HG02571 (cell line): ENCODE data around the gene SLC29A2.

Experiments
- ATAC-seq: cut with Tn5 transposase; IDR thresholded peaks from one replicate; pipeline ENCODE4 v1.9.1; 2021; ENCODE audit warnings: mild to moderate bottlenecking, moderate library complexity; ENCODE audit not compliant: unreplicated experiment

The SLC29A2 gene

GRCh38 chr11:66335531-66336233, 35.9 kb downstream of the SLC29A2 start:
- ATAC-seq, result no peak

DNA sequence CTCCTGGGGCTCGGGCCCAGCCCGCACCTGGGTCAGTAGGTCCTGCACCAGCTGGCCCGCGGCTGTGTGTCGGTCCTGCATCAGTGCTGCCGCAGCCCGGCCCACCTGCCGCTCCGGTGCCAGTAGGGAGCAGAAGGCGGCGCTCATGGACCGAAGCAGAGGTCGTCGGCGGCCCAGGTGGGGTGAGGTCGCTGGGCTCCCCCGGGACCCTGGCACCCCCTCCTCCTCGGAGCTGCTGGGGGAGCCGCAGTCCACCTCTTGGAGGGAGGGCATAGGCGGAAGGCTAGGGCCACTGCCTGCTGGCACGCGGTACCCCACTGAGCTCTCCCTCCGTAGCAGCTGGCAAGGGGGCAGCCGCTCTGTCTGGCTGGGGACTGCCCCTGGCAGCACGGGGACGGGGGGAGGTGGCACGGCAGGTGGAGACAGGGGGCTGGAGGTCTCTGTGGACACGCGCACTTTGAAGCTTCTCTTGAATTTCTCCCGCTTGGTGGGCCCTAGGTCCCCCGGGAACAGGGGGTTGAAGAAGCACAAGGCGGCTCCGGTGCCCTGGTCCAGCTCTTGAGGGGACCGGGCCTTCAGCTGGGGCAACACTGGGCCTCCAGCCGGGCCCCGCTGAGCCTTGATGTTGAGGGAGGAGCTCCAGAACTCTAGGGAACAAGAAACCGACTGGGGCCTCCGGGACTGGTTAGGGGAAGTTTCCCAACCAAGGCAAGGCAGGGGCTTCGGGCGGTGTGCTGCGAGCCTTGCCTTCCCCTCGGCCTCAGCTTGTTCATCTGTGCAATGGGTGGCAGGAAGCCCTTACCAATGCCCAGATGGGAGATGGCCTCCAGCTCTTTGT, 36.7 kb downstream of the SLC29A2 start:
- ATAC-seq, result no peak

- no peak for ATAC-seq
These were observed 37.5 kb downstream of the SLC29A2 start for GRCh38 chr11:66333896-66334604.

GRCh38 chr11:66333220-66333877, 38.2 kb downstream of the SLC29A2 start:
- ATAC-seq, result no peak

DNA sequence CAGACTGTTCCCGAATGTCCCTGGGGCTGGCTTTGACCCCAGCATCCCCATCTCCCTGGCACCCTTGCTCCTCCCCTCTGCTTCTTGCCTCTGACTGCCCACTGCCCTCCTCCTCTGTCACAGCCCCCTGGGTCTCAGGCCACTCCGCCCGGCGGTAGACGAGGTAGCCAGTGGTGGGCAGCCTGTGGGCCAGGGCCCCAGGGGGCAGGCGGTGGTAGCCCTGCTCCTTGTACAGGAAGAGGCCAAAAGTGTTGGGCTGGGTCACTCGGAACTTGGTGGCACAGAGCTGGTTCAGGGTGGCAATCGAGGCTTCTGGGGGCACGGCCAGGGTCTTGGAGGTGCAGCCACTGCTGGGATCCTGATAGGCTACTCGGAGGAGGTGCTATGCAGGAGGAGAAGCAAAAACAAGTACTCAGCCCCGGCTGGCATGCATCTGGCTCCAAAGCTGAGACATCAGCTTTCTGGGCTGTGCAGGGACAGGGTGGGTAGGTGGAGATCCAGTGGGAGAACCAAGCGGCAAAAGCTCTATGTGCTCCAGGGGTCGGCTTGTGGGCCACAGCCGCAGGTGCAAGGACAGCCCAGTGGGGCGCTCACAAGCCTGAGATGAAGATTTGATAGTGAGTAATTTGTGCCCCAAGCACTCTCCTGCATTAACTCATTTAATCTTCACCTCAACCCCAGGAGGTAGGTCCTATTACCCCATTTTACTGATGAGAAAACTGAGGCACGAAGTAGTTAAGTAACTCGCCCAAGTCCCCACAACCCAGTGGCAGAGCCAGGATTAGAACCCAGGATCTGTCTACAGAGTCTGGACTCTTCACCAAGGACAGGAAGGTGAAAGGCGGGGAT, 39.0 kb downstream of the SLC29A2 start:
- no peak for ATAC-seq

DNA sequence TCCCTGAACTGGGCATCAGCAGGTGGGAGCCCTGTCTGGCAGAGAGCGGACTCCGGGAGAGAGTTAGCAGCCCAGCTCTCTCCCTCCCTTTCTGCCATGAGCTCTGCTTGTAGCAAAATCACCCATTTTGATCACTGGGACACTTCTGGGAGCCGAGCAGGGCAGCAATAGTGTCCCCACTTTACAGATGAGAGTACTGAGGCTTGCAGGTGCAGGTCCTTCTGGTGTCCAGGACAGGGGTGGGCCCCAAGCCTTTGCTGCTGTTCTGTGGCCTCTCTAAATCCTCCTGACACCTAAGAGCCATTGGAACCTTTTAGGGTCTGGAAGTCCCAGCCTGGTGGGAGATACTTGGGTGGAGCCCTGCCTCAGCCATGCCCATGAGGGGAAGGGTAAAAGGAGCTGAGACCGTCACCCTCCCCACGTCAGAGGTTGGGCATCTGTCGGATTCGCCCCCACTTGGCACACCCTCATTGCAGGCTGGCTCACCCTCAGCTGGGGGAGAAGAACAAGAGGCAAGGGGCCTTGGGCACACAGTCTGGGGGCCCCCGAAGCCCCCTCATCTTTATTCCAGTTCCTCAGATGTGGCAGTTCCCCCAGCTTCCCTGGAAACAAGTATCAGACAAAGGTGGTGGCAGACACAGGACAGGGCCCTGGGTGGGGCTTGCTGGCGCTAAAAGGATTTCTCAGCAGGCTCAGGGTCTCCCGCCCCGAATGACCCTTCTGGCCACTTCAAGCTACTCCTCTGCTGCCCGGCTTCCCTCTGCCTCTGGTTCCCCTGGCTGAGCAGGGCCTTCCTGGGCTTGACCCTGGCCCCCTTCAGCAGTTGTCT, 39.8 kb downstream of the SLC29A2 start:
- ATAC-seq, result no peak

GRCh38 chr11:66330931-66331330, 40.6 kb downstream of the SLC29A2 start:
- ATAC-seq, result no peak

GRCh38 chr11:66329165-66329673, 42.3 kb downstream of the SLC29A2 start:
- no peak for ATAC-seq

DNA sequence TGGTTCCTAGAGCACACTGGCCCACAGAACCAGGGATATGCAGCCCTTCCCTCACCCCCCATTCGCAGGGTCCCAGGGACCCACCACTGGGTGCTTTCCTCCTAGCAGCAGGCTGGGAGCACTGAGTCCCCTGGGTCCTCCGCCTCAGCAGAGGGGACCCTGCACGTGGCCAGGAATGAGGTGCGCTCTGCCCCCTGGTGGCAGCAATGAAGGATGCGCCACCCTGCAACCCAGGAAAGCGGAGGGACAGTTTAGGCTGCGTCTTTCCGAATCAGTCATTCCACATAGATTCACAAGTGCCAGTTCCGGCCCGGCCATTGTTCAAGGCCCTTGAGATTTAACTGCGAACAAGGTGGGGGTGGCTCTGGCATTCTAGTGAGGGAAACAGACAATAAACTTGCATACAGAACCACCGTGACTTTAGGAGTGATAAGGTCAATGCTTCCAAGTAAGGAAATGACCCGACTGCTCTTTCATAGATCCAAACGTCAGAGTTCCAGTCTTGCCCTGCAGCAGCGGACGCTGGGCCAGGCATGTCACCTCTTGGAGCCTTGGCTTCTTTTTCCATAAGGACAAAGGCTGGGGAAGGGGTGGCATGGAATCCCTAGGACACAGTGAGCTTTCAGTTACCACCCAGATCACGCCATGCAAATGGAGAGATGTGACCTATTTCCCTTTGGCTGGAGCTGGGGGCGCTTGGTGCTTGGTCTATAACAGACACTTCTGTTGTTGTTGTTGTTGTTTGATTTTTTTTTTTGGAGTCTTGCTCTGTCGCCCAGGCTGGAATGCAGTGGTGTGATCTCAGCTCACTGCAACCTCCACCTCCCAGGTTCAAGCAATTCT, 43.0 kb downstream of the SLC29A2 start:
- ATAC-seq, result no peak

DNA sequence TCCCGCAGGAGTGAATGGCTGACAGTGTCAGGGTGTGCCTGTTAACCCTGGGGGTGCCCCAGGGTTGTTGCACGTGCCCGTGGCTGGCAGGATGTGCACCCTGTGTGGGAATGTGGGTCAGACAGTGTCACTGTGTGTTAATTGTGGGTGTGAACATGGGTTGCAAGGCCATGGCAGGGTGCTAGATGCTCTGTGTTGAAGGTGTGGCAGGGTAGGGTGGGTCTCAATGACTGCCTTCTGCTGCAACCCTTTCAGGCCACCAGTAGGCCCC, 43.6 kb downstream of the SLC29A2 start:
- no peak for ATAC-seq

DNA sequence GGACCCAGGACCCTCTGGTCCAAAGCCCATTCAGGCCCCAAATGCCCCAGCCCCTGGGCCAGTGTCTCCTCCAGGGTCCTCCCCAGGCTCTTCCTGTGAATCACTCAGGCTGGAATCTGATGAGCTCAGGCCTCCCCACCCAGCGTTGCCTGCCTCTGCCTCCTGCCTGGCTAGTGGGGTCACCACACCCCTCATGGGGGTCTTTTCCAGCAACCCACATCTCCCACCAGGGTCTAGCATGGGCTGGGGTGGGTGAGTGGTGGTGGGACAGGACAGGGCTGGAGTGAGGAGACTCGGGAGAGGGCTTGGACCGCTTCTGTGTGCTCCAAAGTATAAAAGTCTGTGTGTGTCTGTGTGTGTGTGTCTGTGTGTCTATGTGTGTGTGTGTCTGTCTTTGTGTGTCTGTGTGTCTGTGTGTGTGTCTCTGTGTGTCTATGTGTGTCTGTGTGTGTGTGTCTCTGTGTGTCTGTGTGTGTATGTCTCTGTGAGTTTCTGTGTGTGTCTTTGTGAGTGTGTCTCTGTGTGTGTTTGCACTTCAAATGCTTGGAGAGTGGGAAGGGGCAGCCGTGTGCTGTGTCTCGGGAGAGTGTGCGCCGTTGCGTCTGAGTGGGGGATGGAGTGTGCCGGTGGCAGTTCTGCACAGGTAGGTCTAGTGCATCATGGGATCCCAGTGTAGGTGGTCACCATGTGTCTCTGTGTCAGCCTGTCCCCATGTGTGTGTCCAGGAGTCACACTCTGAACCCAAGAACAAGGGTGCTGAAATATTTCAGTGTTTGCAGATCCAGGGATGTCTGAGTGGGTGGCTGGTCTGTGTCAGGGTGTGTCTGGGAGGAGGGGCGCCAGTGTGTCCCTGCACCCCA, 44.2 kb downstream of the SLC29A2 start:
- ATAC-seq, result no peak

DNA sequence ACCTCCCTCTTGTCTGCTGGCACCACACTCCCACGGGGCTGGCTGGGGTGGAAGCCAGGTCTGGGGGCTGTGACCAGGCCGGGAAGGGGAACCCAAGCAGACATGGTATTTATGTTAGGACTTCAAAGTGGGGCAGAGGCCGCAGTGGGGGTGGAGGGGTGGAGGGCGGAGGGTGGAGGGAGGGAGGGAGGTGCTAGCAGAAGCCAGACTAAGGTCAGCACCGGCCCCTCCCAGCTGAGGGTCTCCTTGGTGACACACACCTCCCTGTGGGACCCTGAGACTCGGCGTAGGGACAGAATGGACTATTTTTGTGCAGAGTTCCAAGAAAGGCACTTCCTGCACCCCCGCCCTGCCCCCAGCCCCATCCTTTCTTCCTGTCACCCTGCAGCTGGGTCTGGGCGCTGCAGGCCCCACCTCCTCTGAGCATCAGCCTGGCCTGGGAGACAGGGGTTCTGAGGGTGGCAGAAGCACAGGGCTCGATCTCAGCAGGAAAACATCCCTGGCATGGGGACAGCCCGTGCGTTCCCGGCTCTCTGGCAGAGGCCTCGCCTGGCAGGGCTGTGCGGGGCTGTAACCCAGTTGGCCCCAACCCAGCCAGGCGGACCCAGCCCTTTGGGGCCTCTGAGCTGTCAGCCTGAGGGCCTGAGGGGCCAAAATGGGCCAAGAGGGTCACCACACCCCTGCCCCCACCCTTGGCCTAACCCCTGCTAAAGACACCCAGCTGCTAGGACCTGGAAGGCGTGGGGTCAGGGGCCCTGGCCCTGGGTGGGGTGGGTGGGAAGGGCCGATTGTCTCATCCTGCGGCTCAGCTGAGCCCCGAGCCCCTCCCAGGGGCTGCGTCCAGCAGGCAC, 45.1 kb downstream of the SLC29A2 start:
- ATAC-seq, result no peak

DNA sequence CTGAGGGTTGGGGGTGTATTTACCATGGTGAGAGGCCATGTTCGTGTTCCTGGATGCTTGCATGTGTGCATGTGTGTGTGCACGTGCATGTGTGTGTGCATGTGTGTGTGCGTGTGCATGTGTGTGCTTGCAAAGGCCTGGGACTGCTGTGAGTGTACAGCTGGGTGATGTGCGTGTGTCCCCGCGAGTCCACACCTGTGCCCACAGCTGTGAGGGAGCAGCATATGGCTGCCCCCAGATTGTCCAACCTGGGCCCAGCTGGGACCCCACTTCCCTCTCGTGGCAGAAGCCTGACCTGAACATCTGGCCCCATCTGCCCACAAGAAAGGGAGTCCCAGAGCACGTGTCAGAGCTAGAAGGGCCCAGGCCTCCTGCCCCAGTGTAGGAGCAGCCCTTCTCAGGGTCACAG, 46.3 kb downstream of the SLC29A2 start:
- no peak for ATAC-seq

DNA sequence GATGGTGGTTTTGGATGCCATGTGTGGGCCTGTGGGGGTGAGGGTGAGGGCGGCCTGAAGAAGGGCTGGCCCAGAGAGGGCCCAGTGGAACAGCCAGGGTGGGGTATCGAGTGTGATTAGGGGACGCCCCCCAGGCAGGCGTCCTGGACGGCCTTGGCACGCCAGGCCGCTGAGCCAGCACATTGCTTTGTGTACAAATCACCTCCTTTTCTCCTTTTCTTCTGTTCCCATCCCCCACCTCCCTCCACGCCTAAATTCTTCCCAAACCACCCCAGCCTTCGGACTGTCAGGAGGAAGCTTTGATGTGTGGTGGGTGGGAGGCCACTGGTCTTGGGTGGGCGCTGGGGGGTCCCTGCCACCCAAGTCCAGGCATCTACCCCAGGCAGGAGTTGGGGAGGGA, 46.9 kb downstream of the SLC29A2 start:
- ATAC-seq, result no peak

DNA sequence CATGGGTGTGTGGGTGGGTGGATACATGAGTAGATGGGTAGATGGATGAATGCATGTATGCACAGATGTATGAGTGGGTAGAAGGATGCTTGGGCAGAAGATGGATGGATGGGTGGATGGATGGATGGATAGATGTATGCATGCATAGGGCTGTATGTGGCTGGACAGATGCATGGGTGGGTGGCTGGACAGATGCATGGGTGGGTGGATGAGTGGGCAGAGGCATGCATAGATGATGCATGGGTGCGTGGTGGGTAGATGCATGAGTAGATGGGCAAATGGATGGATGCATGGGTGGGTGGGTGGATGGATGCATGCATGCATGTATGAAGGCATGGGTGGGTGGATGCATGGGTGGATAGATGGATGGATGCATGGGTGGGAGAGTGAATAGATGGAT, 47.9 kb downstream of the SLC29A2 start:
- no peak for ATAC-seq

DNA sequence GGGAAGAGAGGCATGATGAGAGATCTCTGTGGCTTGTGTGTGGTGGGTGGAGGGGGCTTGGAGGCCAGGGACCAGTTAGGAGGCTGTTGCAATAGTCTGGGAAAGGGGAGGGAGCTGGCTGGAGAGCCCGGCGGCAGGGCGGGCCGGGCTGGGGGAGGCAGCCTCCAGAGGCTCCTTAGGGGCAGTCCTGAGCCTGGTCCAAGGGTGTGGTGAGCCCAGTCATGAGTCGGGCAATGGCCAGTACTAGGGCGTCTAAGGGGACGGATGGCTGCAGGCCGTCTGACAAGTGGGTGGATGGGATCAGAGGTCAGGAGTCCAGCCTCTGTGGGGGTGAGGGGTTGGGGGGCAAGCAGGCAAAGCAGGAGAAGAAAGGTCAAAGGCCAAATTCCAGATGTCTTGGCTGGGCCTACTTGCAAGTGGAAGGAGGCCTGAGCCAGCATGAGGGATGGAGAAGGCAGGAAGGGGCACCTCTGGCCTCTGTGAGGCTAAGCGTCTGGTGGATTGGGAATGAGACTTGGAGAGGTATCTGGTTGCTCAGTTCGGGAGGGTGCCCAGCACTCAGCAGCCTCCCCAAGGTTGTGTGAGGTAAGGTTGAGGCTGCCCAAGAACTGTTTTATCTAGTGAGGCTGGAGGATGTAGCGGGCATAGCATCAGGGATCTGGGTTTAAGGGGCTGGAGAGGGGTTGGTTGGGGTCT, 48.7 kb downstream of the SLC29A2 start:
- ATAC-seq, result no peak
